IMR-90 (cell line): Measurements from ENCODE around the gene CPEB1. TPM values are rescaled to one million over a fixed set of nuclear protein-coding genes. Genes with fewer than 3 reads are reported as not detected.

Experiments used
- ATAC-seq: fragments of 200-7000 bp; cut with Tn5 transposase; 2 replicates; pipeline ENCODE4 v1.9.1; 2020; ENCODE audit warnings: low read depth, mild to moderate bottlenecking, moderate library complexity
- BruUV-seq: library from RNA; stranded (reverse); fragments of 400-500 nt; replicated peaks from 2 replicates; lab custom pipeline; 2021; lab: Mats Ljungman, UMichigan
- CTCF ChIA-PET: fragments of 300-600 bp; formaldehyde crosslinking; extraction: SDS; loops from one replicate; lab custom pipeline; 2021; ENCODE audit warnings: antibody characterized with exemption; lab: Yijun Ruan, JAX
- POLR2A ChIA-PET: fragments of 300-600 bp; sonication (Branson Sonifier 250); formaldehyde crosslinking; loops from one replicate; lab custom pipeline; 2022; ENCODE audit warnings: antibody characterized with exemption; ENCODE audit not compliant: unreplicated experiment; lab: Charles Lee
- DNase-seq: peaks from one replicate; pipeline ENCODE4 v3.0.0; 2013
- H2AFZ ChIP-seq: replicated peaks from 2 replicates; pipeline ENCODE3; 2013; ENCODE audit warnings: low read length, mild to moderate bottlenecking; ENCODE audit not compliant: poor library complexity
- H2AK5ac ChIP-seq: 2 replicates; pipeline ENCODE4 v1.6.1; 2013; ENCODE audit warnings: low read depth, low read length, inconsistent platforms
- H2AK9ac ChIP-seq: replicated peaks from 2 replicates; pipeline ENCODE3; 2013; ENCODE audit warnings: mild to moderate bottlenecking, low read depth, low read length, moderate library complexity; ENCODE audit not compliant: poor library complexity
- H2BK120ac ChIP-seq: 2 replicates; pipeline ENCODE4 v1.6.1; 2013; ENCODE audit warnings: low read depth, low read length, inconsistent platforms
- H2BK15ac ChIP-seq: 3 replicates; pipeline ENCODE4 v1.6.1; 2013; ENCODE audit warnings: low read depth, low read length, inconsistent platforms
- H2BK20ac ChIP-seq: 2 replicates; pipeline ENCODE4 v1.6.1; 2013; ENCODE audit warnings: low read depth, mild to moderate bottlenecking, inconsistent platforms, low read length, moderate library complexity
- H2BK5ac ChIP-seq: 2 replicates; pipeline ENCODE4 v1.6.1; 2013; ENCODE audit warnings: mild to moderate bottlenecking, low read depth, low read length, inconsistent platforms; ENCODE audit not compliant: poor library complexity, severe bottlenecking
- H3K14ac ChIP-seq: replicated peaks from 2 replicates; pipeline ENCODE4 v1.6.1; 2013; ENCODE audit warnings: low read depth, low read length, inconsistent platforms
- H3K18ac ChIP-seq: 2 replicates; pipeline ENCODE4 v1.6.1; 2013; ENCODE audit warnings: low read depth, low read length, control low read depth
- H3K23ac ChIP-seq: 2 replicates; pipeline ENCODE4 v1.6.1; 2013; ENCODE audit warnings: low read depth, low read length, inconsistent platforms
- H3K27ac ChIP-seq: 2 replicates; pipeline ENCODE4 v1.5.1; 2013; ENCODE audit warnings: mild to moderate bottlenecking, control low read depth, low read length; ENCODE audit not compliant: insufficient read depth
- H3K27me3 ChIP-seq: 2 replicates; pipeline ENCODE4 v1.6.1; 2013; ENCODE audit warnings: low read length; ENCODE audit not compliant: control insufficient read depth, insufficient read depth
- H3K36me3 ChIP-seq: 2 replicates; pipeline ENCODE4 v1.6.1; 2013; ENCODE audit warnings: low read length, mixed read lengths; ENCODE audit not compliant: control insufficient read depth, insufficient read depth
- H3K4ac ChIP-seq: 2 replicates; pipeline ENCODE4 v1.6.1; 2013; ENCODE audit warnings: low read depth, low read length, inconsistent platforms
- H3K4me1 ChIP-seq: 2 replicates; pipeline ENCODE4 v1.6.1; 2013; ENCODE audit warnings: low read length, mixed read lengths; ENCODE audit not compliant: control insufficient read depth, insufficient read depth
- H3K4me2 ChIP-seq: 2 replicates; pipeline ENCODE4 v1.6.1; 2013; ENCODE audit warnings: low read depth, mild to moderate bottlenecking, control low read depth, low read length, moderate library complexity
- H3K4me3 ChIP-seq: 2 replicates; pipeline ENCODE4 v1.5.1; 2013; ENCODE audit warnings: low read depth, mild to moderate bottlenecking, control low read depth, low read length, moderate library complexity; ENCODE audit not compliant: insufficient read depth
- H3K56ac ChIP-seq: 2 replicates; pipeline ENCODE4 v1.6.1; 2013; ENCODE audit warnings: low read length, inconsistent platforms; ENCODE audit not compliant: insufficient read depth; ENCODE audit errors: extremely low read depth
- H3K79me1 ChIP-seq, 2 experiments: 2 replicates each; pipeline ENCODE4 v1.6.1; 2013; ENCODE audit warnings: low read length in 2 of 2, inconsistent platforms in 1 of 2, low read depth in 1 of 2
- H3K9ac ChIP-seq: 2 replicates; pipeline ENCODE4 v1.6.1; 2013; ENCODE audit warnings: low read depth, low read length, control low read depth
- H3K9me1 ChIP-seq: 2 replicates; pipeline ENCODE4 v1.6.1; 2013; ENCODE audit warnings: low read length, inconsistent platforms; ENCODE audit not compliant: insufficient read depth
- H3K9me3 ChIP-seq: 2 replicates; pipeline ENCODE4 v1.6.1; 2013; ENCODE audit warnings: low read length; ENCODE audit not compliant: control insufficient read depth, insufficient read depth
- H4K20me1 ChIP-seq: 2 replicates; pipeline ENCODE4 v1.6.1; 2013; ENCODE audit warnings: low read length, inconsistent platforms; ENCODE audit not compliant: insufficient read depth
- H4K5ac ChIP-seq: 2 replicates; pipeline ENCODE4 v1.6.1; 2013; ENCODE audit warnings: mild to moderate bottlenecking, low read depth, low read length, control low read depth
- H4K8ac ChIP-seq, 2 experiments: 2 replicates each; pipeline ENCODE4 v1.6.1; 2013; ENCODE audit warnings: low read depth in 2 of 2, low read length in 2 of 2, control low read depth in 1 of 2, inconsistent platforms in 1 of 2
- H4K91ac ChIP-seq: 2 replicates; pipeline ENCODE4 v1.6.1; 2013; ENCODE audit warnings: low read depth, low read length, inconsistent platforms; ENCODE audit not compliant: insufficient read depth
- CEBPB ChIP-seq: IDR thresholded peaks from 2 replicates; pipeline ENCODE4 v1.6.1; 2012; ENCODE audit warnings: low read depth, low read length, improper control_type of control experiment
- CTCF ChIP-seq: conservative IDR thresholded peaks from 2 replicates; pipeline ENCODE4 v1.5.1; 2012; ENCODE audit warnings: mild to moderate bottlenecking, low read depth, low read length, improper control_type of control experiment
- FOS ChIP-seq: fragments of 150-350 bp; IDR thresholded peaks from 2 replicates; pipeline ENCODE4 v1.6.1; 2016; ENCODE audit warnings: low read depth, low read length
- MAFK ChIP-seq: IDR thresholded peaks from 2 replicates; pipeline ENCODE4 v1.6.1; 2012; ENCODE audit warnings: low read depth, low read length, improper control_type of control experiment
- MAZ ChIP-seq: IDR thresholded peaks from 2 replicates; pipeline ENCODE4 v1.6.1; 2012; ENCODE audit warnings: low read depth, mild to moderate bottlenecking, low read length, improper control_type of control experiment, moderate library complexity, borderline replicate concordance
- MXI1 ChIP-seq: IDR thresholded peaks from 2 replicates; pipeline ENCODE4 v1.6.1; 2012; ENCODE audit warnings: low read depth, mild to moderate bottlenecking, low read length, moderate library complexity, borderline replicate concordance
- NFE2L2 ChIP-seq: fragments of 150-350 bp; IDR thresholded peaks from 2 replicates; pipeline ENCODE4 v1.6.1; 2016; ENCODE audit warnings: low read depth, mild to moderate bottlenecking, low read length
- POLR2A ChIP-seq: IDR thresholded peaks from 2 replicates; pipeline ENCODE4 v1.6.1; 2012; ENCODE audit warnings: mild to moderate bottlenecking, low read depth, low read length
- RAD21 ChIP-seq: IDR thresholded peaks from 2 replicates; pipeline ENCODE4 v1.6.1; 2012; ENCODE audit warnings: low read length, improper control_type of control experiment
- RCOR1 ChIP-seq: IDR thresholded peaks from 2 replicates; pipeline ENCODE4 v1.6.1; 2012; ENCODE audit warnings: mild to moderate bottlenecking, low read length, improper control_type of control experiment; ENCODE audit not compliant: insufficient replicate concordance
- SMC3 ChIP-seq: fragments of 150-350 bp; IDR thresholded peaks from 2 replicates; pipeline ENCODE4 v1.6.1; 2016; ENCODE audit warnings: low read depth, mild to moderate bottlenecking, antibody characterized with exemption, low read length, moderate library complexity
- WGBS, 2 experiments: methylation state at CpG; one replicate each; pipeline versions ENCODE4 v1.1.5 to v1.1.7; 2013; ENCODE audit warnings: missing lambda C conversion rate in 2 of 2; ENCODE audit not compliant: insufficient read length in 1 of 2; ENCODE audit errors: extremely low coverage in 2 of 2; 5-methylcytosine and 5-hydroxymethylcytosine counted together
- dilution Hi-C: fragments of 300-500 bp; cut with HindIII; formaldehyde crosslinking; loops from one replicate; pipeline ENCODE4 v1.14.3; 2018; ENCODE audit warnings: low sequenced_read_pairs; ENCODE audit not compliant: unreplicated experiment
- in situ Hi-C: fragments of 300-500 bp; cut with MboI; formaldehyde crosslinking; loops from 3 replicates; pipeline ENCODE4 v1.14.3; 2019; ENCODE audit warnings: low sequenced_read_pairs, inconsistent platforms, mixed read lengths
- intact Hi-C: fragments of 100-400 bp; cut with micrococcal nuclease; formaldehyde crosslinking; loops from 2 replicates; pipeline ENCODE4 v1.10.0; 2022
- polyA plus RNA-seq, 3 experiments: library from polyadenylated mRNA; depleted of rRNA; stranded (reverse); fragments of >200 nt; gene quantifications; 2 replicates each; pipeline ENCODE4 v1.2.3, GENCODE V29; 2012; ENCODE audit warnings: low replicate concordance in 1 of 3
- total RNA-seq: library from RNA; depleted of rRNA; stranded (reverse); fragments of >200 nt; gene quantifications from 2 replicates; pipeline ENCODE4 v1.2.3, GENCODE V29; 2012
- TF ChIP-seq, protein P1 (sequence below): fragments of 150-350 bp; IDR thresholded peaks from 2 replicates; pipeline ENCODE4 v1.6.1; 2016; ENCODE audit warnings: low read depth, mild to moderate bottlenecking, low read length, moderate library complexity, borderline replicate concordance
- TF ChIP-seq, protein P2 (sequence below): fragments of 150-350 bp; IDR thresholded peaks from 2 replicates; pipeline ENCODE4 v1.6.1; 2017; ENCODE audit warnings: mild to moderate bottlenecking, antibody characterized with exemption, low read length, low read depth

The CPEB1 gene
- total and polyA plus RNA-seq, 2 of the 4 experiments (the other 2 are of a cell fraction), result 8.9 to 12.5 TPM

DNA sequence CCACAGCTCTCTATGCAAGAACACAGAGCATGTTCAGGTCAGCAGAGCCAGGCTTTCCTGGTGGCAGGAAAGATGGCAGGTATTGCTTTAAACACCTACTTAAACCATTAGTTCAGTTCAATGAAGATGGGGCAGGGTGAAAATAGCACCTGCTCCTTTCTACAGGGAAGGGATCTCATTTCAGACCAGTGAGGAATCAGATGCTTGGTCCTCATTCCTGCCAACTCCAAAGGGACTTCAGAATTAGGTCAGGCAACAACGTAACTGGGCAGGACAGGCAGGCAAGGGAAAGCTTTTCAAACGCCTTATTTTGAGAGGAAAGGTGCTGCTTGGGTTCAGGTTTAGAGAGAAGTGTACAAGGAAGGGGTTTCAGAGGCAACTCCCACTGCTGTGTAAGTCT is 94.3 kb downstream of the CPEB1 start:
- Histone ChIP-seq H3K79me1 (no peaks in the 10 kb centered on the region), H2BK20ac (no peak overlapping the region), H3K9me3 (no peaks in the 10 kb centered on the region), H4K5ac (no peak overlapping the region), H3K27ac (no peak overlapping the region), H3K18ac (no peak overlapping the region), H4K20me1 (no peaks in the 10 kb centered on the region), H4K8ac (no peak overlapping the region), H2AK5ac (no peak overlapping the region), H2BK120ac (no peak overlapping the region), H2AK9ac (no peak overlapping the region), H3K4me2 (no peak overlapping the region), H2AFZ (no peak overlapping the region), H3K23ac (no peak overlapping the region), H3K14ac (no peak overlapping the region), H3K56ac (no peak overlapping the region), H3K9ac (no peak overlapping the region), H3K4me3 (no peak overlapping the region), H3K4ac (no peak overlapping the region), H2BK15ac (no peak overlapping the region), H3K36me3 (peaks cover 2% of the 10 kb centered on the region), H3K27me3 (no peaks in the 10 kb centered on the region), H3K4me1 (no peaks in the 10 kb centered on the region), H4K91ac (no peak overlapping the region), H2BK5ac (no peak overlapping the region), H3K9me1 (no peaks in the 10 kb centered on the region; the same call in 1 of the 2 replicates)
- in situ Hi-C loops (no loop called here), intact Hi-C loops (no loop called here), dilution Hi-C loops (no loop called here)
- 60% methylated on average over 1 of the region's 2 CpGs; no CpG with 5 or more reads in 1 of the 2 experiments for WGBS, 2 experiments
- CTCF ChIA-PET, result no interaction called here
- TF ChIP-seq SMC3, result no peak
- TF ChIP-seq, protein P1, sequence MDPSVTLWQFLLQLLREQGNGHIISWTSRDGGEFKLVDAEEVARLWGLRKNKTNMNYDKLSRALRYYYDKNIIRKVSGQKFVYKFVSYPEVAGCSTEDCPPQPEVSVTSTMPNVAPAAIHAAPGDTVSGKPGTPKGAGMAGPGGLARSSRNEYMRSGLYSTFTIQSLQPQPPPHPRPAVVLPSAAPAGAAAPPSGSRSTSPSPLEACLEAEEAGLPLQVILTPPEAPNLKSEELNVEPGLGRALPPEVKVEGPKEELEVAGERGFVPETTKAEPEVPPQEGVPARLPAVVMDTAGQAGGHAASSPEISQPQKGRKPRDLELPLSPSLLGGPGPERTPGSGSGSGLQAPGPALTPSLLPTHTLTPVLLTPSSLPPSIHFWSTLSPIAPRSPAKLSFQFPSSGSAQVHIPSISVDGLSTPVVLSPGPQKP, result no peak
- TF ChIP-seq MXI1, result no peak
- TF ChIP-seq, protein P2, sequence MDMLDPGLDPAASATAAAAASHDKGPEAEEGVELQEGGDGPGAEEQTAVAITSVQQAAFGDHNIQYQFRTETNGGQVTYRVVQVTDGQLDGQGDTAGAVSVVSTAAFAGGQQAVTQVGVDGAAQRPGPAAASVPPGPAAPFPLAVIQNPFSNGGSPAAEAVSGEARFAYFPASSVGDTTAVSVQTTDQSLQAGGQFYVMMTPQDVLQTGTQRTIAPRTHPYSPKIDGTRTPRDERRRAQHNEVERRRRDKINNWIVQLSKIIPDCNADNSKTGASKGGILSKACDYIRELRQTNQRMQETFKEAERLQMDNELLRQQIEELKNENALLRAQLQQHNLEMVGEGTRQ, result no peak
- no peak for TF ChIP-seq CTCF
- no peak for TF ChIP-seq MAFK
- no peak for TF ChIP-seq NFE2L2
- TF ChIP-seq RAD21, result no peak
- TF ChIP-seq POLR2A, result no peak
- no peak for TF ChIP-seq FOS
- TF ChIP-seq RCOR1, result no peak
- TF ChIP-seq CEBPB, result no peak
- no peak for TF ChIP-seq MAZ
- BruUV-seq, result no TSS peak
- ATAC-seq (no peak), DNase-seq (no peak)
- POLR2A ChIA-PET, result no interaction called here
